GM12873 (cell line): ENCODE data around the gene SEC11A.
A peak's percentile ranks its signal among the peaks of the same experiment; 100 is the strongest.

Experiments
- CTCF ChIP-seq: IDR thresholded peaks from 2 replicates; pipeline ENCODE4 v1.5.1; 2012; ENCODE audit warnings: low read depth, mild to moderate bottlenecking, moderate library complexity, low read length, control low read depth; ENCODE audit not compliant: insufficient read depth; ENCODE audit errors: missing control alignments

The SEC11A gene

GRCh38 chr15:84657748-84658079 lies 58.2 kb downstream of the SEC11A start:
- no peak for TF ChIP-seq CTCF

GRCh38 chr15:84656972-84657371 lies 59.0 kb downstream of the SEC11A start:
- no peak for TF ChIP-seq CTCF

GRCh38 chr15:84654689-84655453 lies 61.1 kb downstream of the SEC11A start:
- TF ChIP-seq CTCF: peak; percentile 77

DNA sequence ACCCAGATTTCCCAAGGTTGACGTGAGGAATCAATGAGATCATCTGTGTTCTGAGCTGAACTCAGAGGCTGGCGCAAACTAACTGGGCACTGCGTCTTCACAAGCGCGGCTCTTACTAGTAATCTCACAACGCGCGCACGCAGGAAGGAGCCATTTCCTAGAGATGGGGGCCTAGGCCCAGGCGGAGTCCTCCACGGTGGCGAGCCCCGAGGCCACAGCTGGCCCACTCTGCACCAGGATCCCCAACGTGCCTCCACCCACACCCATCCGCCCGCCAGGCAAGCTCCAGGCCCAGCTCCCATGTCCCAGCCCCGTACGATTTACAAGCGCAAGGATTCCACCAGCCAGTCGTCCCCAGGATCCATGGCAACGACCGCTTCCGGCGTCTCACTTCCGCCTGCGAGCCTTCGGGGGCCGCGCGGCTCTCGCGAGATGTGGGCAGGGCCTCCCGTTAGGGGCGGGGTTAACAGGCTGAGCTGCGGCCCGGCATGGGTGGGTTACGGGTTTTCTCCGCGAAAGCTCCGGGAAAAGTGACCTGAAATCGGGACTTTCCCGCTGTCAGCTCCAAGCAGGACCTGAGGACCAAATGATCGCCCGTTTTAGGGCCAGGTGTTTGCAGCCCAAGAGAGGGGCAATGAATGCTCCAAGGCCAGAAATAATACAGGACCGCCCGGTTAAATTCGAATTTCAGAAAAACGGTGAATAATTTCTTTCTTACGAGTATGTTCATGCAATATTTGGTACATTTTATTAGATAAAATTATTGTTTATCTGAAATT lies 61.8 kb downstream of the SEC11A start, which contains the start of gene WDR73:
Gene WDR73 (minus strand): TSS at position 374 of the 779 bp plus-strand sequence. CDS start 9 bp downstream, at position 365.
- TF ChIP-seq CTCF: no peak

GRCh38 chr15:84653584-84653909 lies 62.4 kb downstream of the SEC11A start:
- TF ChIP-seq CTCF: no peak

- no peak for TF ChIP-seq CTCF
These were observed 66.2 kb downstream of the SEC11A start for GRCh38 chr15:84649706-84650105.

GRCh38 chr15:84648539-84648938 lies 67.4 kb downstream of the SEC11A start:
- no peak for TF ChIP-seq CTCF
